ENCODE results near the gene MOB3B. TPM values are rescaled to one million over a fixed set of nuclear protein-coding genes. Genes with fewer than 3 reads are reported as not detected.

MOB3B gene
- total and polyA plus RNA-seq, 2 of the 13 experiments (the other 11 are each of a cell fraction or from before 2014, with no cell fraction given): 0.03 to 0.09 TPM

DNA sequence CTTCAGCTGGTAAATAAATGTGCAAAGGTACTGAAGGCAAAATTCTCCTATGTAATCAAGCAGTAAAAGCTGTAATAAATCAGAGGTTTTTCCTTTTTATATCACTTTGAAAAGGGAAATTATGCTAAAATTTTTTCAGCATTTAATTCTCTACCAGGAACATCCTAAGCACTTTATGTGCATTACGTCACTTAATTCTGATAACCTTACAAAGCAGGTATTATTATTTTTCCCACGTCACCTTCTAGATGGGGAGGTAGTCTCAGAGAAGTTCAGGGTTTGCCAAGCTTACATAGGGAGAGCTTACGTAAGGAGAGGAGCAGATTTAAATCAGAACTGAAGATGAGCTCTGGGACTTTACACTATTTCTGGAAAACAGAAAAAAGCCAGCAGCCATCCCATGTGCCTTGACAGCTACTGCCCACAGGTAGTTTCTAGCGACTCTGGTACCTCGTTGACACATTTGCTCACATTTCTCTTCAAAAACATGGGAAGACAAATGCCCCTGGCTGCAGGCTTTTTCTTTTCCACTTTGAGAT, 84.5 kb downstream of the MOB3B start:
- H3K9ac ChIP-seq (ENCODE audit: insufficient read depth, low read depth, low read length): no peak overlapping the region
- ChIA-PET POLR2A (no interaction called here), CTCF (ENCODE audit: low intra/inter-chr PET ratio, low total read pairs) (no interaction called here)
- no peaks in the 10 kb centered on the region for H3K79me2 ChIP-seq (ENCODE audit: insufficient read depth, low read length)
- no peak overlapping the region for H3K4me3 ChIP-seq (replicated peaks in 1 of 3; ENCODE audit: insufficient read depth in 1 of 3, low read depth in 2 of 3, low read length in 3 of 3)
- H3K9me3 ChIP-seq (ENCODE audit: low read length): no peaks in the 10 kb centered on the region
- intact Hi-C loops (cut with micrococcal nuclease; ENCODE audit: unreplicated experiment): no loop called here
- no peaks in the 10 kb centered on the region; the same call in 1 of the 2 replicates for H4K20me1 ChIP-seq (ENCODE audit: insufficient read depth, low read length)
- DNase-seq (ENCODE audit: low spot score) (no peak), ATAC-seq (no peak), FAIRE-seq (no peak)
- H2AFZ ChIP-seq (ENCODE audit: low read length): no peak overlapping the region
- H3K27ac ChIP-seq (ENCODE audit: extremely low read length, insufficient read depth, low read length): no peak overlapping the region
- peaks cover 0 to 22% of the 10 kb centered on the region in 2 experiments; a peak in 4 of 5 replicates for H3K27me3 ChIP-seq (ENCODE audit: control insufficient read depth in 1 of 2, insufficient read depth in 2 of 2, low read length in 2 of 2)
- in situ Hi-C loops (cut with HindIII; ENCODE audit: extremely low pct_ligation_motif_present, low pct_unique_long_range_greater_than_20kb): no loop called here
- TF ChIP-seq ATF7 (IDR thresholded peaks at IDR 0.05): peak; percentile 82
- no peak for TF ChIP-seq ATF7 (CRISPR knock-in tag; IDR thresholded peaks at IDR 0.05)
- TF ChIP-seq KLF6 (CRISPR knock-in tag; IDR thresholded peaks at IDR 0.05): no peak
- TF ChIP-seq CREB1 (IDR thresholded peaks at IDR 0.05): peak; percentile 66
- TF ChIP-seq CREB1 (CRISPR knock-in tag; IDR thresholded peaks at IDR 0.05): no peak
- H3K4me1 ChIP-seq (ENCODE audit: insufficient read depth, low read length): no peaks in the 10 kb centered on the region
- H3K4me2 ChIP-seq (ENCODE audit: low read depth, low read length): no peak overlapping the region
- WGBS (ENCODE audit: low lambda C conversion rate): 17% methylated on average over 5 of the region's 5 CpGs
- no peaks in the 10 kb centered on the region for H3K36me3 ChIP-seq (replicated peaks in 1 of 2; ENCODE audit: control insufficient read depth in 1 of 2, insufficient read depth in 2 of 2, low read length in 2 of 2)
- BruUV-seq (replicated peaks): no TSS peak

DNA sequence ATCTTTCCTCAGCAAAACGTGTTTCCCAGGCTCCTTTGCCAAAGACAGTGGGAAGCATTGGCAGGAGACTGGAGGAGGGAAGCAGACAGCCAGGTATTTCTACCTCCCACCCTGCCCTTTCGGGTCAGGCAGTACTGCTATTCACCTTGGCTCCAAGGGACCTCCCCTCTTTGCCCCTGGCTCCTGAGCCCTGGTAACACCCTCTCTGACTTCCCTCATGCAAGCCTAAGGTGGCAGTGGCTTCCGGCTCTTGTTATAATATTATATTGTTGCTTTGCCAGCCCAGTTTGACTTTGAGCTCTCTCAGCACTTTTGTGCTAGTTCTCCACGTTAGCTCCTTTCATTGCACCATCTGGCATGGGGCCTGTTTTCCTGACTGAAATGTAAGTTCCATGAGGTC, 87.2 kb downstream of the MOB3B start:
- FAIRE-seq: no peak
- in situ Hi-C loops (cut with HindIII; ENCODE audit: extremely low pct_ligation_motif_present, low pct_unique_long_range_greater_than_20kb) (no loop called here), intact Hi-C loops (cut with micrococcal nuclease; ENCODE audit: unreplicated experiment) (no loop called here)
- WGBS (ENCODE audit: low lambda C conversion rate): 26% methylated on average over 4 of the region's 4 CpGs
- ATAC-seq: no peak
- peaks cover 3 to 41% of the 10 kb centered on the region in 2 experiments for H3K27me3 ChIP-seq (ENCODE audit: control insufficient read depth in 1 of 2, insufficient read depth in 2 of 2, low read length in 2 of 2)
- H2AFZ ChIP-seq (ENCODE audit: low read length): no peak overlapping the region
- TF ChIP-seq, protein P1, sequence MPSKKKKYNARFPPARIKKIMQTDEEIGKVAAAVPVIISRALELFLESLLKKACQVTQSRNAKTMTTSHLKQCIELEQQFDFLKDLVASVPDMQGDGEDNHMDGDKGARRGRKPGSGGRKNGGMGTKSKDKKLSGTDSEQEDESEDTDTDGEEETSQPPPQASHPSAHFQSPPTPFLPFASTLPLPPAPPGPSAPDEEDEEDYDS (CRISPR knock-in tag; IDR thresholded peaks at IDR 0.05): no peak
- TF ChIP-seq NR2C2 (CRISPR knock-in tag; IDR thresholded peaks at IDR 0.05; ENCODE audit: borderline replicate concordance): no peak
- no peak for TF ChIP-seq SMC3 (IDR thresholded peaks at IDR 0.05; ENCODE audit: low read length)
- H4K20me1 ChIP-seq (ENCODE audit: insufficient read depth, low read length): no peaks in the 10 kb centered on the region; the same call in none of the 2 replicates
- H3K27ac ChIP-seq (ENCODE audit: extremely low read length, insufficient read depth, low read length): no peak overlapping the region
- DNase-seq (ENCODE audit: low spot score): no peak
- no peaks in the 10 kb centered on the region for H3K79me2 ChIP-seq (ENCODE audit: insufficient read depth, low read length)
- POLR2A ChIA-PET: no interaction called here
- no TSS peak for BruUV-seq (replicated peaks)
- H3K4me3 ChIP-seq (replicated peaks in 1 of 3; ENCODE audit: insufficient read depth in 1 of 3, low read depth in 2 of 3, low read length in 3 of 3): no peak overlapping the region
- CTCF ChIA-PET (ENCODE audit: low intra/inter-chr PET ratio, low total read pairs): no interaction called here
- no peaks in the 10 kb centered on the region for H3K4me1 ChIP-seq (ENCODE audit: insufficient read depth, low read length)
- H3K4me2 ChIP-seq (ENCODE audit: low read depth, low read length): no peak overlapping the region
- no peak overlapping the region for H3K9ac ChIP-seq (ENCODE audit: insufficient read depth, low read depth, low read length)
- H3K9me3 ChIP-seq (ENCODE audit: low read length): no peaks in the 10 kb centered on the region
- no peaks in the 10 kb centered on the region for H3K36me3 ChIP-seq (replicated peaks in 1 of 2; ENCODE audit: control insufficient read depth in 1 of 2, insufficient read depth in 2 of 2, low read length in 2 of 2)

All from HepG2 (cell line).